Stimulated activated naive CD8-positive, alpha-beta T cell treated with anti-CD3 and anti-CD28 coated beads, Interleukin-15, Interleukin-2, amounts not matched to agents 100 U/mL and 50 U/mL, for 24 hours (primary cell): ENCODE measurements around the gene KANSL2.
A peak's percentile ranks its signal among the peaks of the same experiment; 100 is the strongest.
"Not testable (repeated sequence)": the region's sequence is repeated elsewhere in the genome, so short reads cannot be mapped to it uniquely, and the experiment has no call there.

ENCODE experiments used
- ATAC-seq: fragments of 150-1000 bp; cut with Tn5 transposase; one replicate; pipeline ENCODE4 v1.10.0; 2021
- DNase-seq: peaks from one replicate; pipeline ENCODE4 v3.0.0; 2021

Gene KANSL2

GRCh38 chr12:48681710-48682532 is at the start of gene KANSL2:
Gene KANSL2 (minus strand): TSS chr12:48682238. CDS start chr12:48681632, 606 bp downstream.
- ATAC-seq, result peak; percentile 100

GRCh38 chr12:48728807-48729206 is 46.8 kb upstream of the KANSL2 start:
- ATAC-seq (no peak), DNase-seq (no peak)

More at GRCh38 chr12:48681710-48682532, at the start of gene KANSL2:
- DNase-seq, result peak; percentile 97

- not testable (repeated sequence) for DNase-seq, ATAC-seq
Observed at GRCh38 chr12:48720737-48721136, 38.7 kb upstream of the KANSL2 start.

GRCh38 chr12:48720171-48720570 is 38.1 kb upstream of the KANSL2 start:
- DNase-seq, ATAC-seq: not testable (repeated sequence)

GRCh38 chr12:48719002-48719401 is 37.0 kb upstream of the KANSL2 start:
- DNase-seq, ATAC-seq: not testable (repeated sequence)

GRCh38 chr12:48717252-48717695 is 35.2 kb upstream of the KANSL2 start:
- no peak for DNase-seq
- ATAC-seq, result no peak

GRCh38 chr12:48716493-48717251 is 34.6 kb upstream of the KANSL2 start, which contains the start of gene CCNT1:
Gene CCNT1 (minus strand): TSS chr12:48716707. CDS start chr12:48716675, 32 bp downstream.
- peak; percentile 98 for DNase-seq
- ATAC-seq, result peak; percentile 99

- ATAC-seq (peak; percentile 19), DNase-seq (no peak)
Observed at GRCh38 chr12:48716168-48716492, 34.1 kb upstream of the KANSL2 start.

GRCh38 chr12:48712209-48712608 is 30.2 kb upstream of the KANSL2 start:
- no peak for DNase-seq
- ATAC-seq, result no peak

GRCh38 chr12:48698822-48699221 is 16.8 kb upstream of the KANSL2 start:
- ATAC-seq, DNase-seq: not testable (repeated sequence)

- no peak for ATAC-seq
Observed at GRCh38 chr12:48696626-48697025, 14.6 kb upstream of the KANSL2 start.

GRCh38 chr12:48695859-48696258 is 13.8 kb upstream of the KANSL2 start:
- DNase-seq, result no peak
- no peak for ATAC-seq

More at GRCh38 chr12:48696626-48697025, 14.6 kb upstream of the KANSL2 start:
- no peak for DNase-seq

GRCh38 chr12:48694038-48694437 is 12.0 kb upstream of the KANSL2 start:
- ATAC-seq, result no peak
- no peak for DNase-seq

GRCh38 chr12:48693572-48693971 is 11.5 kb upstream of the KANSL2 start:
- DNase-seq, result no peak
- no peak for ATAC-seq

- no peak for DNase-seq
- no peak for ATAC-seq
Observed at GRCh38 chr12:48691826-48692487, 9.9 kb upstream of the KANSL2 start.

GRCh38 chr12:48690990-48691389 is 9.0 kb upstream of the KANSL2 start:
- DNase-seq (no peak), ATAC-seq (no peak)

- no peak for DNase-seq
- no peak for ATAC-seq
Observed at GRCh38 chr12:48690436-48690835, 8.4 kb upstream of the KANSL2 start.

GRCh38 chr12:48688836-48689235 is 6.8 kb upstream of the KANSL2 start:
- ATAC-seq, result no peak
- no peak for DNase-seq

GRCh38 chr12:48687592-48687991 is 5.6 kb upstream of the KANSL2 start:
- DNase-seq, result no peak
- ATAC-seq, result peak; percentile 60

- no peak for ATAC-seq
- DNase-seq, result no peak
Observed at GRCh38 chr12:48686615-48687334, 4.7 kb upstream of the KANSL2 start.

GRCh38 chr12:48686037-48686595 is 4.1 kb upstream of the KANSL2 start:
- ATAC-seq (no peak), DNase-seq (no peak)
